Gastrocnemius medialis (tissue), 4 donors: ENCODE results near the gene MSI2. TPM values are rescaled to one million over a fixed set of nuclear protein-coding genes. Genes with fewer than 3 reads are reported as not detected.
A peak's percentile ranks its signal among the peaks of the same experiment; 100 is the strongest.

Experiments used
- ATAC-seq, 2 donors: fragments of 150-250 bp; one replicate each; pipeline ENCODE4 v1.9.1; 2016
- DNase-seq, 2 donors: peaks; one replicate each; pipeline ENCODE4 v3.0.0-alpha.2; 2019
- H3K27ac ChIP-seq, 4 donors: fragments of 200-600 bp; sonication (generic); 1 replicate in 1 of 4; 2 replicates in 3 of 4; pipeline ENCODE4 v1.5.1; 2016 to 2018; ENCODE audit warnings: mild to moderate bottlenecking in 2 of 4, moderate library complexity in 1 of 4
- H3K27me3 ChIP-seq, 3 donors: fragments of 200-600 bp; sonication (generic) in 2 of 3; 1 replicate in 1 of 3; 2 replicates in 2 of 3; pipeline versions ENCODE4 v1.5.1 to v1.6.0; 2016 to 2019; ENCODE audit warnings: mild to moderate bottlenecking in 1 of 3, moderate library complexity in 1 of 3
- H3K36me3 ChIP-seq, 2 donors: fragments of 200-600 bp; sonication (generic) in 1 of 2; one replicate each; pipeline ENCODE4 v1.5.1; 2017 to 2018
- H3K4me1 ChIP-seq, 2 donors: fragments of 200-600 bp; sonication (generic) in 1 of 2; one replicate each; pipeline ENCODE4 v1.5.1; 2016 to 2017; ENCODE audit warnings: mild to moderate bottlenecking in 2 of 2
- H3K4me3 ChIP-seq, 4 donors: fragments of 200-600 bp; sonication (generic) in 3 of 4; 1 replicate in 1 of 4; 2 replicates in 3 of 4; pipeline ENCODE4 v1.5.1; 2016 to 2019; ENCODE audit warnings: mild to moderate bottlenecking in 2 of 4
- H3K9me3 ChIP-seq, 3 donors: fragments of 200-600 bp; sonication (generic) in 2 of 3; 1 replicate in 1 of 3; 2 replicates in 2 of 3; pipeline ENCODE4 v1.5.1; 2016 to 2019
- POLR2A ChIP-seq, 2 donors: fragments of 450-650 bp; IDR thresholded peaks; one replicate each; pipeline ENCODE4 v1.6.1; 2017; ENCODE audit warnings: antibody characterized with exemption in 2 of 2, mild to moderate bottlenecking in 2 of 2, moderate library complexity in 2 of 2
- in situ Hi-C, 4 donors: fragments of 200-750 bp; cut with MboI; loops; one replicate each; pipeline versions ENCODE4 v1.15.0 to v1.8.0; 2017; ENCODE audit warnings: low sequenced_read_pairs in 4 of 4
- intact Hi-C: fragments of 100-400 bp; cut with DNase I; formaldehyde crosslinking; loops from one replicate; pipeline ENCODE4 v1.15.1; 2023; ENCODE audit warnings: low total_unique reads
- total RNA-seq, 4 donors: library from RNA; depleted of rRNA; stranded (reverse); fragments of >200 nt; gene quantifications; one replicate each; pipeline versions ENCODE4 v1.1.0 to v1.2.3, GENCODE V29; 2016
- TF ChIP-seq, protein P1 (sequence below), 5 experiments: fragments of 450-650 bp in 3 of 5; fragments of 200-600 bp in 2 of 5; sonication (generic) in 2 of 5; IDR thresholded peaks in 4 of 5; conservative IDR thresholded peaks in 1 of 5; 1 replicate in 4 of 5; 2 replicates in 1 of 5; pipeline ENCODE4 v1.5.1; 2016 to 2019; ENCODE audit warnings: antibody characterized with exemption in 5 of 5, mild to moderate bottlenecking in 3 of 5, moderate library complexity in 3 of 5

The MSI2 gene
- total RNA-seq, 4 donors from 2014 or later: 33.1 to 66.2 (median 48.5) TPM

DNA sequence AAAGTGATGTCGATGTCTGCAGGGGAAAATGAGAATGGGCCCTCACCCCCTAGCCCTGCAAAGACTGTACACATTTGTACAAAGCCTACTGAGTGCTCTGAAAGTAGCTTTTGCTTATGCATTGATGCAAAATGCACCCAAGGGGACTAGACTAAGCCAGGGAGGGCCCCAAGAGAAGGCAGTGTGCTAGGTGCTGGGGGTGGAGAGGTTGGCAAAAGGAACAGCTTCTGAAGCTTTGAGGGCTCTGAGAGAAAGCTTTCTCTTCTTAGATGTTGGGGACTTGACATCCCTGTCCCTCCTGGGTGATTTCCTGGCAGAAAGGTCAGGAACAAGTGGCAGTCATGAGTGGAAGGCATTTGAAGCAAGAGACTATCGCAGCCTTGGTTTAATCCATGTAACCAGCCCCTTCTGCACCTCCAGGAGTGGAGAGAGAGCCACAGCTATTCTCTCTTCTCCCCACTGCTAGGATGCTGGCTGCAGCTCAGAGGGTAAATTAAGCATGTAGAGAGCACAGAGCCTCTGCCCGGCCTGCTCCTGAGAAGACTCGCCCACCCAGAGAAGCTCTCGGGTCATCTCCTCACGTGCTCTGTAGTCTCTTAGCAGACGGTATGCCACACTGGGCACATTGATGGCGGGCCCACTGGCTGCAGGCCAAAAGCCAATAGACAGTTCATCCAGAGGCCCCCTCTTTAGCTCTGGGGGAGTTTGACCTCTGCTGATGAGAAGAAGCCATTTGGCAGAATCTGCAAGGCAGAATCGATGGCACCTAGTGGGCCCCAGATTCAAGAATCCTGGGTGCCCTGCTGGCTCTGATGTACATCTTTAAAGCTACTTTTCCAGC lies 221.4 kb downstream of the MSI2 start:
- peaks cover 47 to 59% of the 10 kb centered on the region in 2 donors for H3K4me1 ChIP-seq
- no peaks in the 10 kb centered on the region for H3K36me3 ChIP-seq
- in situ Hi-C loops (no loop called here), intact Hi-C loops (no loop called here)
- H3K4me3 ChIP-seq: no peak overlapping the region
- TF ChIP-seq, protein P1, sequence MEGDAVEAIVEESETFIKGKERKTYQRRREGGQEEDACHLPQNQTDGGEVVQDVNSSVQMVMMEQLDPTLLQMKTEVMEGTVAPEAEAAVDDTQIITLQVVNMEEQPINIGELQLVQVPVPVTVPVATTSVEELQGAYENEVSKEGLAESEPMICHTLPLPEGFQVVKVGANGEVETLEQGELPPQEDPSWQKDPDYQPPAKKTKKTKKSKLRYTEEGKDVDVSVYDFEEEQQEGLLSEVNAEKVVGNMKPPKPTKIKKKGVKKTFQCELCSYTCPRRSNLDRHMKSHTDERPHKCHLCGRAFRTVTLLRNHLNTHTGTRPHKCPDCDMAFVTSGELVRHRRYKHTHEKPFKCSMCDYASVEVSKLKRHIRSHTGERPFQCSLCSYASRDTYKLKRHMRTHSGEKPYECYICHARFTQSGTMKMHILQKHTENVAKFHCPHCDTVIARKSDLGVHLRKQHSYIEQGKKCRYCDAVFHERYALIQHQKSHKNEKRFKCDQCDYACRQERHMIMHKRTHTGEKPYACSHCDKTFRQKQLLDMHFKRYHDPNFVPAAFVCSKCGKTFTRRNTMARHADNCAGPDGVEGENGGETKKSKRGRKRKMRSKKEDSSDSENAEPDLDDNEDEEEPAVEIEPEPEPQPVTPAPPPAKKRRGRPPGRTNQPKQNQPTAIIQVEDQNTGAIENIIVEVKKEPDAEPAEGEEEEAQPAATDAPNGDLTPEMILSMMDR (IDR thresholded peaks at IDR 0.05 in 4 of 5, conservative IDR thresholded peaks at IDR 0.05 in 1 of 5): no peak
- no peak for TF ChIP-seq POLR2A (IDR thresholded peaks at IDR 0.05)
- no peak overlapping the region for H3K27ac ChIP-seq
- H3K27me3 ChIP-seq: no peaks in the 10 kb centered on the region
- ATAC-seq (no peak), DNase-seq (no peak)
- H3K9me3 ChIP-seq: no peaks in the 10 kb centered on the region

DNA sequence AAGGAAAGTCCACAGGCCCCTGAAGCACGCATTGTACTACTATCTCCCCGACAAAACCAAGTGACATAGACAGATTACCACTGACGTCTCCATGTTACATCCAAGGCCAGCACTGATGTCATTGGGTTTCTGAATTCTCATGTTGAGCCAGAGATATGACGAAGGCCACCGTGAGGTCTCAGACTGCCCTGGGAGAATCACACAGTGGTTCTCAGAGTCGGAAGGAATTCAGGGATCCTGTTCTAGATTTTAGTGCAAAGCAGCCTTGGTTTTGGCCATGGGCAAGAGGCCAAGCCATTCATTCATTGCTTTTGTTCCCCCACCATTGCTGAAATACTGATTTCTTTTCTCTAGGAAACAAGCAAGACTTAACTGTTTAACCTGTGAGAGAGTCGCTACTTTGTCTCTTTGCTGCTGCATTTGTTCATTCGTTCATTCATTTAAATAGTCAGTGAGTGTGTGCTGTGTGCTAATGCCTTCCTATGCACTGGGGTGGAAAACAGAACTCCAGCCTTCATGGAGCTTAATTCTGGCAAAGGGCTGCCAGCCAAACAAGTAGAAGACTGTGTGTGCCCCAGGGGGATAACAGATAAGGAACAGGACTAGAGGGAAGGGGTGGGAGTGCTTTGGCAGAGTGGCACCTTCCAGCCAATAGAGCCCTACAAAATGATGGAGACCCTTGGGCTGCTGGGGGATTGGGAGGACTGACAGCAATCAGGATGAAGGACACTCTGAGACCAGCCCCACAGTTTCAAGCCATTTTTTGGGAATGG lies 222.3 kb downstream of the MSI2 start:
- DNase-seq: no peak
- H3K36me3 ChIP-seq: no peaks in the 10 kb centered on the region
- no peaks in the 10 kb centered on the region for H3K27me3 ChIP-seq
- ATAC-seq: no peak
- TF ChIP-seq, protein P1 (IDR thresholded peaks at IDR 0.05 in 4 of 5, conservative IDR thresholded peaks at IDR 0.05 in 1 of 5): no peak
- no peak for TF ChIP-seq POLR2A (IDR thresholded peaks at IDR 0.05)
- no peak overlapping the region for H3K4me3 ChIP-seq
- in situ Hi-C loops: no loop called here
- intact Hi-C loops: no loop called here
- peaks cover 39 to 59% of the 10 kb centered on the region in 2 donors for H3K4me1 ChIP-seq
- no peak overlapping the region for H3K27ac ChIP-seq
- H3K9me3 ChIP-seq: no peaks in the 10 kb centered on the region

DNA sequence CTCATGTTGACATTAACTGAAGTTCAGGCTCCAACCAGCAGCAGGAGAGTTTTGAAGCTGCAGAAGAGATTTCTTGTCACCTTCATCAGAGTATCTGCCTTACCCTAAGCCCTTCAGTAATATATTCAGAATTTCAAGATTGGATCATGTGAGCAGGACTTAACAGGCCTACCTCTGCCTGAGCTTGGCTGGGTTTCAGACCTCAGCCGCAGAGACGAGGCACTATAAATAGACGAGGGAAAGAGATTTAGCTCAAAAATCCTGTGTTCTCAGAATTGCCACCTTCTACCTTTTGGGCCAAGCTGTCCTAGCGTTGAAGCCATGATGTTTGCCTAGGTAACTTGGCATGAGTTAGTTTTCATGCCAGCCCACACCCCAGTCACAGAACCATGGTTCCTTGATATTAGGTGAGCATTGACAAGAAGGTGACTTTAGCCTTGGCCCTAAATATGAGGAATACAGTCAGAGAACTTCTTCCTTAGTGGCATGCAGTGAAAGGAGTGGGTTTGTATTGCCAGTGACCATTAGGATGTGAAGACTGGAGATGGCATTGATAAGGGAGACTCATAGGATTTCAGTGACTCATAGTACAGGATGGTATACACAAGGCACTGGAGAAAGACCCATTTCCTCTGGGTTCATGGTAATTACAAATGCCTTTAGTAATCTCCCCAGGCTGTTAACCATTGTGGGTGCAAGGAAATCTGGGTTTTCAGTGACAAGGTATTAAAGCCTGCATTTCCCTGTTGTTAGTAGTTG lies 224.3 kb downstream of the MSI2 start:
- Histone ChIP-seq H3K9me3 (no peaks in the 10 kb centered on the region), H3K36me3 (no peaks in the 10 kb centered on the region), H3K4me3 (no peak overlapping the region), H3K27me3 (no peaks in the 10 kb centered on the region), H3K4me1 (peaks cover 44 to 62% of the 10 kb centered on the region in 2 donors), H3K27ac (peak overlapping the region; percentile 34 to 42 (median 42))
- intact Hi-C loops: no loop called here
- in situ Hi-C loops: no loop called here
- peak in 1 of 2 donors; percentile 58 for DNase-seq
- TF ChIP-seq POLR2A (IDR thresholded peaks at IDR 0.05): no peak
- TF ChIP-seq, protein P1 (IDR thresholded peaks at IDR 0.05 in 4 of 5, conservative IDR thresholded peaks at IDR 0.05 in 1 of 5): no peak
- ATAC-seq: peak; percentile 77 to 83

DNA sequence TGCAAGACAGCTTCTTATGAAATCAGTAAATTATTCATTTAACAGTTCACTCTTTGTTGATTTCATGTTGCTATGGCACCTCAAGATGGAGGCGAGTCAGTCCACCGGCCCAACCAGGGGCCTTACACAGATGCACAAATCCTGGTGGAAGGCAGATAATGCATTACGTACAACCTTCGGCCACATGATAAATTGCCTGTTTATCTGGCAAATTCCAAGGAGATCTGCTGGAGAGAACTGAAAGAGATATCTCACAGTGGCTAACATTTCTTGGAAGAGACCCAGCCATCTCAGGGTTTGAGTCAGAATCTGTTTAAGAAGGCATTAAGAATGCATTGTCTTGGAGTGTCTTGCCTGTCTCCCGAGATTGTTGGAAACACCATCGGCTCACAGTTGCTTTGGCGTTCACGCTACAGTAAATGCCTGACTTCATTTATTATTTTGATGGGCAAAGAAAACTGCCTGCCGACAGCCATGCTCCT lies 225.6 kb downstream of the MSI2 start:
- DNase-seq (no peak), ATAC-seq (no peak)
- intact Hi-C loops: no loop called here
- no peak overlapping the region for H3K27ac ChIP-seq
- no peaks in the 10 kb centered on the region for H3K9me3 ChIP-seq
- H3K4me1 ChIP-seq: peaks cover 49 to 75% of the 10 kb centered on the region in 2 donors
- H3K36me3 ChIP-seq: no peaks in the 10 kb centered on the region
- TF ChIP-seq, protein P1 (IDR thresholded peaks at IDR 0.05 in 4 of 5, conservative IDR thresholded peaks at IDR 0.05 in 1 of 5): no peak
- no peak for TF ChIP-seq POLR2A (IDR thresholded peaks at IDR 0.05)
- H3K27me3 ChIP-seq: no peaks in the 10 kb centered on the region
- H3K4me3 ChIP-seq: no peak overlapping the region
- in situ Hi-C loops: no loop called here
